Heart right ventricle (tissue), 16 donors: ENCODE data around the gene AGBL1. TPM values are rescaled to one million over a fixed set of nuclear protein-coding genes. Genes with fewer than 3 reads are reported as not detected.

Experiments
- ATAC-seq, 8 donors: fragments of 200-7000 bp; cut with Tn5 transposase; one replicate each; pipeline ENCODE4 v1.9.1; 2020; ENCODE audit warnings: mild to moderate bottlenecking in 8 of 8, moderate library complexity in 8 of 8, moderate number of reproducible peaks in 1 of 8
- DNase-seq, 2 donors: peaks; one replicate each; pipeline ENCODE4 v3.0.0-alpha.2; 2020
- H3K27ac ChIP-seq, 10 donors: fragments of 200-600 bp; sonication (generic) in 2 of 10; one replicate each; pipeline versions ENCODE4 v1.5.0 to v1.8.0; 2020 to 2022; ENCODE audit warnings: mild to moderate bottlenecking in 3 of 10
- H3K27me3 ChIP-seq, 7 donors: fragments of 200-600 bp; one replicate each; pipeline ENCODE4 v1.8.0; 2021 to 2022; ENCODE audit warnings: mild to moderate bottlenecking in 2 of 7
- H3K36me3 ChIP-seq, 9 donors: fragments of 200-600 bp; sonication (generic) in 1 of 9; one replicate each; pipeline versions ENCODE4 v1.5.0 to v1.8.0; 2020 to 2022; ENCODE audit warnings: mild to moderate bottlenecking in 2 of 9
- H3K4me1 ChIP-seq, 9 donors: fragments of 200-600 bp; sonication (generic) in 1 of 9; one replicate each; pipeline versions ENCODE4 v1.5.0 to v1.8.0; 2020 to 2022; ENCODE audit warnings: mild to moderate bottlenecking in 4 of 9
- H3K4me3 ChIP-seq, 10 donors: fragments of 200-600 bp; sonication (generic) in 2 of 10; one replicate each; pipeline versions ENCODE4 v1.5.0 to v1.8.0; 2020 to 2022; ENCODE audit warnings: mild to moderate bottlenecking in 7 of 10, moderate library complexity in 2 of 10
- H3K9me3 ChIP-seq, 11 donors: fragments of 200-600 bp in 10 of 11; sonication (generic) in 2 of 11; one replicate each; pipeline versions ENCODE4 v1.5.0 to v1.8.0; 2013 to 2022; ENCODE audit warnings: mild to moderate bottlenecking in 2 of 11, control low read depth in 1 of 11, moderate library complexity in 1 of 11
- CTCF ChIP-seq, 9 donors: fragments of 200-600 bp; sonication (generic) in 2 of 9; IDR thresholded peaks; one replicate each; pipeline versions ENCODE4 v1.5.0 to v1.8.0; 2021 to 2022; ENCODE audit warnings: antibody characterized with exemption in 9 of 9, mild to moderate bottlenecking in 5 of 9, moderate library complexity in 1 of 9
- WGBS, 2 donors: extraction: QIAGEN DNeasy Blood & Tissue Kit; methylation state at CpG; one replicate each; pipeline ENCODE4 v1.1.7; 2013; ENCODE audit warnings: inconsistent platforms in 1 of 2; 5-methylcytosine and 5-hydroxymethylcytosine counted together
- intact Hi-C, 10 donors: fragments of 100-400 bp; cut with DNase I; formaldehyde crosslinking; loops; one replicate each; pipeline versions ENCODE4 v1.11.1 to v1.14.2; 2022
- polyA plus RNA-seq, 2 donors: library from polyadenylated mRNA; stranded (reverse); fragments of 200-250 nt; gene quantifications; one replicate each; pipeline ENCODE4 v1.2.3, GENCODE V29; 2013
- total RNA-seq, 10 donors: library from RNA; stranded (reverse); fragmentation: NEBNext Ultra II Directional in 3 of 10; extraction: Animal tissue kit (Norgen Biotek cat#: 25700) in 3 of 10; gene quantifications; one replicate each; pipeline versions ENCODE4 v1.2.1 to v1.2.4, GENCODE V29; 2021 to 2023
- donor health status: Arrhythmogenic right ventricular cardiomyopathy.
- donor health status: ischemic (EF 13 %, LVEDD 7.1; RV severe dilation, severe dysfunction).
- donor health status: healthy with polysubstance abuse.
- donor health status: DM: no; HTN: yes; CAD: no.
- donor health status: DM: no; HTN: no; CAD: no.
- donor health status: ischemic (EF 25% LVEDD 6.9; RV normal size, moderate dysfunction).
- donor health status: ischemic (EF 25% LVEDD 5.7; RV mildly dilated, moderate dysfunction).
- donor health status: healthy.
- donor health status: DM: yes; HTN: yes; CAD: no.
- donor health status: Ischemic cardiomyopathy.
- donor health status: ischemic (EF 35%, LVEDD 5.7; RV mildly dilated, moderate dysfunction).
- donor health status: nonischemic (EF 11% LVEDD 7.7; RV severe dilation, severe dysfunction).
- donor health status: DM: yes; HTN: yes; CAD: no.
- donor health status: PGD.
- donor health status: ischemic (EF 29% LVEDD 5.4; RV normal size, mild dysfunction).
- donor health status: nonischemic (EF 23%, LVEDD 6.1; RV moderate dilation, normal function).

The AGBL1 gene
- total and polyA plus RNA-seq, 12 donors = 0.02 to 0.13 (median 0.09) TPM; not detected in 7

- ATAC-seq = no peak
- DNase-seq = no peak
- Histone ChIP-seq H3K4me1 (no peaks in the 10 kb centered on the region), H3K4me3 (no peak overlapping the region), H3K36me3 (no peaks in the 10 kb centered on the region), H3K27ac (no peak overlapping the region), H3K9me3 (peaks cover 0 to 6% (median 0%) of the 10 kb centered on the region in 11 donors), H3K27me3 (no peaks in the 10 kb centered on the region)
- WGBS, 2 donors = 27 to 31% methylated on average over 1 of the region's 1 CpG
- intact Hi-C loops = no loop called here
- TF ChIP-seq CTCF (IDR thresholded peaks at IDR 0.05) = no peak
Observed at GRCh38 chr15:86355801-86356200, 276.1 kb downstream of the AGBL1 start.

- DNase-seq = no peak
- Histone ChIP-seq H3K4me3 (no peak overlapping the region), H3K9me3 (peaks cover 0 to 23% (median 0%) of the 10 kb centered on the region in 11 donors), H3K27ac (no peak overlapping the region), H3K4me1 (no peaks in the 10 kb centered on the region), H3K27me3 (peaks cover 0 to 3% (median 0%) of the 10 kb centered on the region in 7 donors), H3K36me3 (no peaks in the 10 kb centered on the region)
- TF ChIP-seq CTCF (IDR thresholded peaks at IDR 0.05) = no peak
- intact Hi-C loops = no loop called here
- no peak for ATAC-seq
Observed at GRCh38 chr15:86362555-86362954, 282.9 kb downstream of the AGBL1 start.

GRCh38 chr15:86373147-86373546 lies 293.5 kb downstream of the AGBL1 start:
- no peak for TF ChIP-seq CTCF (IDR thresholded peaks at IDR 0.05)
- Histone ChIP-seq H3K4me1 (no peaks in the 10 kb centered on the region), H3K36me3 (no peaks in the 10 kb centered on the region), H3K27ac (no peak overlapping the region), H3K4me3 (no peak overlapping the region), H3K27me3 (peaks cover 0 to 8% (median 0%) of the 10 kb centered on the region in 7 donors), H3K9me3 (peaks cover 0 to 15% (median under 1%) of the 10 kb centered on the region in 11 donors)
- ATAC-seq = no peak
- WGBS, 2 donors = 59 to 60% methylated on average over 1 of the region's 1 CpG
- intact Hi-C loops = no loop called here
- DNase-seq = no peak

- Histone ChIP-seq H3K36me3 (no peaks in the 10 kb centered on the region), H3K27ac (no peak overlapping the region), H3K4me3 (no peak overlapping the region), H3K9me3 (peaks cover 0 to 14% (median 0%) of the 10 kb centered on the region in 11 donors), H3K27me3 (peaks cover 0 to 8% (median 0%) of the 10 kb centered on the region in 7 donors), H3K4me1 (no peaks in the 10 kb centered on the region)
- TF ChIP-seq CTCF (IDR thresholded peaks at IDR 0.05) = no peak
- DNase-seq (no peak), ATAC-seq (no peak)
- 37 to 65% methylated on average over 1 of the region's 1 CpG for WGBS, 2 donors
- intact Hi-C loops = no loop called here
Observed at GRCh38 chr15:86375733-86376280, 296.1 kb downstream of the AGBL1 start.
